Fibroblast of lung (primary cell): ENCODE measurements around the gene HDAC3. TPM values are rescaled to one million over a fixed set of nuclear protein-coding genes. Genes with fewer than 3 reads are reported as not detected.

Experiments
- DNase-seq, 2 donors: peaks; one replicate each; pipeline versions ENCODE4 v3.0.0 to v3.0.0-alpha.2; 2010; ENCODE audit warnings: low read depth in 2 of 2
- H2AFZ ChIP-seq: 2 replicates; pipeline ENCODE4 v1.5.1; 2012; ENCODE audit warnings: low read length, control low read depth, inconsistent platforms
- H3K27ac ChIP-seq: 2 replicates; pipeline ENCODE4 v1.5.1; 2011; ENCODE audit warnings: low read length, control low read depth; ENCODE audit not compliant: insufficient read depth
- H3K27me3 ChIP-seq: 2 replicates; pipeline ENCODE4 v1.5.1; 2011; ENCODE audit warnings: mild to moderate bottlenecking, low read length; ENCODE audit not compliant: control insufficient read depth, insufficient read depth
- H3K36me3 ChIP-seq: 2 replicates; pipeline ENCODE4 v1.5.1; 2011; ENCODE audit warnings: low read length; ENCODE audit not compliant: control insufficient read depth, insufficient read depth
- H3K4me1 ChIP-seq: 2 replicates; pipeline ENCODE4 v1.5.1; 2011; ENCODE audit warnings: low read length; ENCODE audit not compliant: control insufficient read depth, insufficient read depth; ENCODE audit errors: extremely low read depth
- H3K4me2 ChIP-seq: 2 replicates; pipeline ENCODE4 v1.5.1; 2011; ENCODE audit warnings: low read length, control low read depth; ENCODE audit not compliant: insufficient read depth; ENCODE audit errors: extremely low read depth
- H3K4me3 ChIP-seq, 4 experiments: fragments of 200-600 bp in 1 of 4; sonication (generic) in 1 of 4; replicated peaks in 1 of 4; 2 replicates each; pipeline ENCODE4 v1.5.1; 2011 to 2016; ENCODE audit warnings: low read length in 4 of 4, low read depth in 3 of 4, mild to moderate bottlenecking in 3 of 4, control low read depth in 2 of 4, inconsistent platforms in 1 of 4, mixed read lengths in 1 of 4; ENCODE audit not compliant: insufficient read depth in 1 of 4; ENCODE audit errors: control extremely low read depth in 1 of 4
- H3K79me2 ChIP-seq: 2 replicates; pipeline ENCODE4 v1.5.1; 2012; ENCODE audit warnings: mild to moderate bottlenecking, low read length, inconsistent platforms; ENCODE audit not compliant: control insufficient read depth, insufficient read depth
- H3K9ac ChIP-seq: 2 replicates; pipeline ENCODE4 v1.5.1; 2011; ENCODE audit warnings: mild to moderate bottlenecking, low read length, control low read depth; ENCODE audit not compliant: insufficient read depth
- H3K9me3 ChIP-seq: 2 replicates; pipeline ENCODE4 v1.5.1; 2012; ENCODE audit warnings: low read depth, low read length; ENCODE audit not compliant: control insufficient read depth, insufficient read depth
- H4K20me1 ChIP-seq: 2 replicates; pipeline ENCODE4 v1.5.1; 2011; ENCODE audit warnings: low read length; ENCODE audit not compliant: control insufficient read depth, insufficient read depth; ENCODE audit errors: extremely low read depth
- CTCF ChIP-seq, 2 donors: IDR thresholded peaks in 1 of 2; conservative IDR thresholded peaks in 1 of 2; 1 replicate in 1 of 2; 2 replicates in 1 of 2; pipeline ENCODE4 v1.5.1; 2011 to 2012; ENCODE audit warnings: low read length in 2 of 2, control low read depth in 1 of 2, inconsistent platforms in 1 of 2, low read depth in 1 of 2, mild to moderate bottlenecking in 1 of 2
- EZH2 ChIP-seq: IDR thresholded peaks from 2 replicates; pipeline ENCODE4 v1.5.1; 2012; ENCODE audit warnings: low read length, control low read depth, mild to moderate bottlenecking; ENCODE audit errors: missing control alignments
- polyA plus RNA-seq, 2 donors: library from polyadenylated mRNA; depleted of rRNA in 1 of 2; stranded (reverse) in 1 of 2; unstranded in 1 of 2; fragments of >200 nt; gene quantifications; 2 replicates each; pipeline ENCODE4 v1.2.1, GENCODE V29; 2011 to 2012; ENCODE audit warnings: missing spikeins in 1 of 2
- total RNA-seq: library from RNA; depleted of rRNA; stranded (reverse); fragments of >200 nt; gene quantifications from 2 replicates; pipeline ENCODE4 v1.2.1, GENCODE V29; 2014

HDAC3 gene
- total and polyA plus RNA-seq, 2 donors (not counting 1 experiment from before 2014, with no cell fraction given), result 56.8 to 69.6 TPM

GRCh38 chr5:141647851-141648250, 11.2 kb upstream of the HDAC3 start:
- Histone ChIP-seq H3K4me1 (peaks cover 4% of the 10 kb centered on the region), H3K9me3 (no peaks in the 10 kb centered on the region), H3K9ac (no peak overlapping the region), H3K27ac (no peak overlapping the region), H3K27me3 (no peaks in the 10 kb centered on the region), H2AFZ (no peak overlapping the region), H4K20me1 (no peaks in the 10 kb centered on the region), H3K4me2 (no peak overlapping the region), H3K79me2 (no peaks in the 10 kb centered on the region), H3K36me3 (peaks cover 12% of the 10 kb centered on the region), H3K4me3 (no peak overlapping the region)
- no peak for TF ChIP-seq EZH2
- no peak for TF ChIP-seq CTCF (conservative IDR thresholded peaks at IDR 0.05 in 1 of 2, IDR thresholded peaks at IDR 0.05 in 1 of 2; ENCODE audit: low read depth in 1 of 2, low read length in 2 of 2)
- DNase-seq, result no peak

DNA sequence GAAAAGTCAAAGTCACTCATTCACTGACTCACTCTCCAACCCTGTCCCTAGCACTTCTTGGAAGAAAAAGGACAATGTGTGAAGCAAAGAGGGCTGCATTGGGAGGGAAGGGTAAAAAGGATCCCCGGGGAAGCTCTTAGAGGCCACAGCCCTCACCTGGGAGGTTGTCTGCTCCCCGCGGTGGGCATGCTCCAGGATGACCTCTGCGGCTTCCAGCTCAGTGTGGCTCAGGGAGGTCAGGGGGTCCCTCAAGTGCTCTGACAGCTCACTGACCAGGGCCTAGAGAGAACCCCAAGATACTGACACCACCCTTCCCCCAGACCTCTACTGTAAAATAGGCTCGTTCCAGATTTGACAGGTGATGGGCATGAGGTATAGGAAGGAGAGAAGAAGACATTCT, 10.6 kb upstream of the HDAC3 start:
- Histone ChIP-seq H2AFZ (no peak overlapping the region), H3K4me3 (no peak overlapping the region), H4K20me1 (no peaks in the 10 kb centered on the region), H3K9ac (no peak overlapping the region), H3K4me2 (no peak overlapping the region), H3K27me3 (no peaks in the 10 kb centered on the region), H3K27ac (no peak overlapping the region), H3K4me1 (peaks cover 4% of the 10 kb centered on the region), H3K36me3 (peaks cover 12% of the 10 kb centered on the region), H3K9me3 (no peaks in the 10 kb centered on the region), H3K79me2 (no peaks in the 10 kb centered on the region)
- no peak for TF ChIP-seq EZH2
- TF ChIP-seq CTCF (conservative IDR thresholded peaks at IDR 0.05 in 1 of 2, IDR thresholded peaks at IDR 0.05 in 1 of 2; ENCODE audit: low read depth in 1 of 2, low read length in 2 of 2), result no peak
- no peak for DNase-seq

DNA sequence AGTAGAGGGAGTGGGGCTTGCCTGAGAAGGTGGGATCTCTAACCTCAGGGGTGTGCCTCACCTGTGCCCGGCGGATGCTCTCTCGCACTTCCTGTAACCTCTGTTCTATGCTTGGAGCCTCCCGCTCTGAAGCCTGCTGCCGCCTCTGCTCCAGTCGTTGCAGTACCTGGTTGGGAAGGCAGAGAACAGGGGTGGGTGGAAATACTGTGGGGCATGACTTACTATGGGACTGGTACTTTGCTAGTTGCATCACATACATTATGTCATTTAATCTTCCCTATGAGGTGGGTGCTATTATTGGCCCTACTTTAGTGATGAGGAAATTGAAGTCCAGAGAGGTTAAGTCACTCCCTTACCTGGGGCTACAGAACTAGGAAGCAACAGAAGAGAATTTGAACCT, 9.4 kb upstream of the HDAC3 start:
- Histone ChIP-seq H2AFZ (no peak overlapping the region), H3K27me3 (no peaks in the 10 kb centered on the region), H3K79me2 (no peaks in the 10 kb centered on the region), H3K27ac (no peak overlapping the region), H3K36me3 (peaks cover 12% of the 10 kb centered on the region), H3K9me3 (no peaks in the 10 kb centered on the region), H3K9ac (no peak overlapping the region), H3K4me1 (peaks cover 4% of the 10 kb centered on the region), H3K4me2 (no peak overlapping the region), H4K20me1 (no peaks in the 10 kb centered on the region), H3K4me3 (no peak overlapping the region)
- DNase-seq, result no peak
- TF ChIP-seq CTCF (conservative IDR thresholded peaks at IDR 0.05 in 1 of 2, IDR thresholded peaks at IDR 0.05 in 1 of 2; ENCODE audit: low read depth in 1 of 2, low read length in 2 of 2) (no peak), EZH2 (no peak)
